NCI-H1417 (cell line): Measurements from ENCODE around the gene FAM89B.
"Not testable (repeated sequence)": the region's sequence is repeated elsewhere in the genome, so short reads cannot be mapped to it uniquely, and the experiment has no call there.

Experiments used
- DNase-seq, 3 experiments: peaks; one replicate each; lab custom pipeline; 2025; lab: John Stamatoyannopoulos, UW

The FAM89B gene

DNA sequence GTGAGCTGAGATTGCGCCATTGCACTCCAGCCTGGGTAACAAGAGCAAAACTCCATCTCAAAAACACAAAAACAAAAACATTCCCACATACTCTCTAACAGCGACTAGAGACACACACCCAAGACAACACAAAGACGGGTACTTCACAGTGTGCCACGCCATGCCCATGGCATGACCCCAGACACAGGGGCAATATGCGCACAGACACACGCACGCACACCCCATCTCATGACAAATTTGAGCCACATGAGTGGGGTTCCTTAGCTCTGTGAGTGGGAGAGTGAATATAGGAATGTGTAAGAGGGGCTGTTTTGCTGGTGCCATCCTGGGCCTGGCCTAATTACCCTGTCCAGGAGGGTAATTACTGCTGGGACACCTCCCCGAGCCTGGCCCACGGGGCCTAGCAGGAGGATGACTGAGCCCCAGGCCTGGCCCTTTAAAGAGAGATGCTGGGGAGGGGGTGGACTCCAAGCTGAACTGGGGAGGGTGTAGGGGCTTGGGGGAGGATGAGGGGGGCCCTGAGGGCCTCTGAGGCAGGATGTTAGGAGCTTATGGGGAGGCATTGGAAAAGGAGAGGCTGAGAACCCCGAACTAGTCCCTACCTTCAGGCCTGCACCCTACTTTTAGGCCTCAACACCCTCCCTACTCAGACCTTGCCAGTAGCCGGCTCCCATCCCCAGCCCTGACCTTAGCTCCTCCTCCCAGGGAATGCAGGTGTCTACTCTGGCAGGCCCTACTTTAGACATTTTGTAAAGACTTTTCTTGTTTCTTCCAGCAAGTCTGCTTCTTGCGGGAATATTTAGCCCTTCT is 15.7 kb upstream of the FAM89B start:
- no peak for DNase-seq

DNA sequence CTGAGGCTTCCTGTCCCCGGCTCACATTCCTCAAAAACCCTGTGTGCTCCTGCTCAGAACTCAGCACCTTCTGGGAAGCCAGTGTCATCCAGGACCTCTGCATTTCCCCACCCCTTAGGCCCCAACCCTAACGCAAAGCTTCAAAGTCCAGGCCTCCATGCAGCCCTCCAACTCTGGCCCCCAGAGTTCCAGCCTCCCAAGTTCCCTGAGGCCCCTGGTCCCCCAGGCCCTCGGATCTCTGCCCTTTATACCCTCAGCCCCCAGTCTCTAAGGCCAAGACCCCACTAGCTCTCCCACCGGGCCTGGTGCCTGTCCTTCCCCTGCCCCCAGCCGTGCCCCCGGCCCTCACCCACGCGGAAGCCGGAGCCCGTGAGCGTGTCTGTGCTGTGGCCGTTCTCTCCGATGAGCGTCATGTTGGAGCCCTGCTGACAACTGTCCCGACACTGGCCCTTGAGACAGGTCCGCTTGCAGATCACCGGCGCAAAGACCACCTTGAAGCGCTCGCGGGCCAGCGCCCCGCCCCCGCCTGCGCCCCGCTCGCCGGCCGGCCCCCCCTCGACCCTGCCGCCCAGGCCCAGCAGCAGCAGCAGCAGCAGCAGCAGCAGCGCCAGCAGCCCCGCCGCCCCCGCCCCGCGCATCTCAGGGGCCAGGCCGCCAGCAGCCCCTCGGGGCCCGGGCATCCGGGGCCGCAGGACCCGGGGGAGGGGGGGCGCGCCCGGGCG is 14.9 kb upstream of the FAM89B start:
- DNase-seq: peak in 2 of 3 experiments; percentile 51 to 62

DNA sequence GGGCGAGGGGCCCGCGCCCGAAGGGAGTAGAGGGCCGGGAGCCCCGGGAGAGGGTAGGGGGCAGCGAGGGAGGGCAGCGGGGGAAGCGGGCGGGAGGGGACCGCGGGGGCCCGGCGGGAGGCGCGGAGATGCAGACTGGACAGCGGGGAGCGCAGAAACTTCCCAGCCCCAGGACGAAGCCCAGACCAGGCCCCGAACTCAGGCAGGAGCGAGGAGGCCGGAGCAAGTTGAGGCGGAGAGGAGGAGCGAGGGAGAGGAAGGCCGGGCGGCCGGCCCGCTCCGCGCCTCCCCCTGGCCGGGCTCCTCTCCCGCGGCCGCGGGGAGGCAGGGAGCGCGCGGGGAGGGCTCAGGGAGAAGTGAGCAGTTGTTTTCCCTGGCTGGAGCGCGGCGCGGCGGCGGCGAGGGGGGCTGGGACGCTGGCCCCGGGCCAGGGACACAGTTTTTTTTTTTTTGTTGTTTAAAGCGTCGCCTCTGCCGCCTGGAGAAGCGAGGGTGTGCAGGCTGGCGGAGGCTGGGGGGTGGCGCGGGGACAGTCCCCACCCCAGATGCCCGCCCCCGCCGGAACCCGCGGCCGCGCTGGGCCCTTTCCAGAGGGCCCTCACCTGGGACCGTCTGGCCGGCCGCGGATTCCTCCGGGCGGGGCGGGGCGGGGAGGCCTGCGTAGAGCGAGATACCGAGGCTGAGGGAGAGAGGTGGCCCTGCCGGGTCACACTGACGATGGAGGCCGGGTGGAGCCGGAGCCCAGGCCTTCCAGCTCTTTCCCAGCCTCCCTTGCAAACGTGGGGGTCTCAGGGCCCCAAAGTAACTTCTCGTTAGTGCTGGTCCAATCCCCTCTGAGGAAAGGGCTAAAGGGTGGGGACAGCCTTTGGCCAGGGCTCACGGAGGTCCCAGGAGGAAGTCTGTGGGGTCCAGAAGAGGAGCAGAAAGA is 14.1 kb upstream of the FAM89B start, which contains the start of gene LTBP3:
TSS of gene LTBP3 (minus strand) at position 358 of the 928 bp plus-strand sequence. CDS start 400 bp downstream, outside the sequence.
- DNase-seq: peak; percentile 29 to 87 (median 75)

DNA sequence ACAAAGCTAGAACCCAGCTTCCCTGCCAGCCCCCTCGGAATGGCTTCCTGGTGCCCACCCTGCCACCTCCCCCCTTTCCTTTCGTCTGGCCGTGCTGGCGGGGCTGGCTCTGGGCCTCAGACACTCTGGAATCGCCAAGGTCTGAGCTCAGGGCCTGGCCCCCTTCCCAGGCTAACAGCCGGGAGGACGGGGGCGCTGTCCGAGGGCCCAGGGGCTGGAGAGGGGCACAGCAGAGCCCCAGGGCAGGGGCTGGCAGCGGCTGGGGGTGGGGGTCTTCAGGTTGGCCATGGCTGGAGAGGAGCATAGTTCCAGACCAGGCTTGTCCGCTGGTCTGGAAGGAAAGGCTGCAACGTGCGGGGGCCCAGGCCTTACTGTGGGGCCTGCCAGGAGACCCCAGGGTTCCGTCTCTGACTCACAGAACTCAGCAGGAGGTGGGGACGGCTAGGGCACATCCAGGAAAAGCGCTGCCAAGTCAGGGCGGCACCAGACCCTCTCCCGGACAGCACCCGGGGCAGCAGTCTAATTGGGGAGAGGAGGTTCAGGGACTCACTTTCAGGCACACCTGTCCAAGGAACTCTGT is 13.3 kb upstream of the FAM89B start:
- DNase-seq: peak in 2 of 3 experiments; percentile 42 to 51

DNA sequence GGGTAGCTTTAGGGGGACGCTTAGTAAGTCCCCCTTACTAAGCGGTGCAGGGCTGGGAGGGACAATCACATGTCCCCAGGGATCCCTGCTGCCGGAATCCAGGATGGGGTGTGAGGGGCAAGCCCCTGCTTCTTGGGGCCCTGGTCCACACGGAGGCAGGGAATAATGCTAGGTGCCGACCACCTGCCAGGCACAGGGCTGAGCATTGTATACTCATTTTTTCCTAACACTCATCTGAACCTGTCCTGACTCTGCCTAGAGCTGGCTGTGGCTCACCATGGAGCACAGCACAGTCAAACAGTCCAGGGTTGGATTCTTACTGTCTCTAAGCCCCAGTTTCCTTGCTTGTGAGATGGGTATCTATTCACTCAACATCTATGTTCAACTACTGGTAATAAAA is 12.8 kb upstream of the FAM89B start:
- DNase-seq: no peak

DNA sequence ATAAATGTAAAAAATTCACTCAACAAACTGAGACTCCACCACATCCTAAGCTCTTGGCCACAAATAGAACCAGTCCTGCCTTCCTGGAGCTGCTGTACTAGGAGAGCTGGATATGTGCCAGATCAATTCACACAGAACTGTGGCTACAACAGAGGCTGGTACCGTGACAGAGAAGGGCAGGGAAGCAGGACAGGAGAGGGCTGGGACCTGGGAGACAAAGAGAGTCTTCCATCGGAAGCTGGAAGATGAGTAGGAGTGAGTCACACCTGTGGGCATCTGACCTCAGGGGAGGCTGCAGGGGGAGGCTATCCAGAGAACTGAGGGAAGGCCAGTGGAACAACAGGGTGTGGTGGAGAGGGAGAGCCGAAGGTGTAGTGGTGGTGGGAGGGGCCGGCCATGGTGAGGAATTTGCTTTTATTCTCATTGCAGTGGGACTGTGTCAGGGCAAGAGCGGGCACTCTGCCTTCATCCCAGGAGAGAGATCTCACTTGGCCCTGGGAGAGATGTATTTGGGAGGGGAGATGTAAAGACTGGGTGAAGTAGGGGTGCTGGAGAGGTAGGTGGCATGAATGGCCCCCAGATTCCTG is 12.3 kb upstream of the FAM89B start:
- DNase-seq: peak; percentile 40 to 64 (median 46)

DNA sequence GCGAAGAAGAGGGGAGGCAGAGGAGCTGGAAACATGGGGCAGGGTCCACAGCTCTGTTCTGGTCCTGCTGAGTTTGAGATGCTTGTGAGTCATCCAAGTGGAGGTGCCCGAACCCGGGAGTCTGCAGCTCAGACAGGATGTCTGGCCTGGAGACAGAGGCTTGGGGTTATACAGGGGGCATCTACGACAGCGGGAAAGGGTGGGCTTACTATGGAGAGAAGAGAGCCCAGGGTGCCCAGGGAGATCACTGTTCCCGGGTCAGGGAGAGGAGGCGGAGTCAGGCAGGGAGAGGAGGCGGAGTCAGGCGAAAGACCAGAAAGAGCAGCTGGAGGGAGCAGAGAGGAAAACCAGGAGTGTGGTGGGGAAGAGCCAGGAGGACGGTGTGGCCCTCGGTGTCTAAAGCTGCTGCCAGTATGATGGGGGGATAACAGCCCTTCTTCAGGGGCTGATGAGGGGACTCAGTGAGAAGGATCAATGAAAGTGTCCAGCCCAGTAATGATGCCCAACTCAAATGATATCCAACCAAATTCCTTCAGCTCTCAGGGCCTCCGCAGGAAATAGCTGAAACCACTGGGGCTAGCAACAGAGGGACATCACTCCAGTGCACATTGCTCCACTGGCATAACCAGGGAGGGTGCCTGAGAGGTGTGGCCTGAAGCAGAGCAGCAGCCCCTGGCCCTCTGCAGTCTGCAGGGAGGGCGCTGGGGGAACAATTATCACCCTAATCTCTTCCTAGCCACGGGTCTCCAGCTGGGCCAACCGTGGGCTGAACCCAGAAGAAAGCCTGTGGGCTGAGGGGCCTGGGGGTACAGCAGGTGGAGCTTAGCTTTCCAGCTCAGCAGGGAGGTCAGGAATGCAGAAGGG is 11.6 kb upstream of the FAM89B start:
- DNase-seq: peak; percentile 19 to 67 (median 37)

DNA sequence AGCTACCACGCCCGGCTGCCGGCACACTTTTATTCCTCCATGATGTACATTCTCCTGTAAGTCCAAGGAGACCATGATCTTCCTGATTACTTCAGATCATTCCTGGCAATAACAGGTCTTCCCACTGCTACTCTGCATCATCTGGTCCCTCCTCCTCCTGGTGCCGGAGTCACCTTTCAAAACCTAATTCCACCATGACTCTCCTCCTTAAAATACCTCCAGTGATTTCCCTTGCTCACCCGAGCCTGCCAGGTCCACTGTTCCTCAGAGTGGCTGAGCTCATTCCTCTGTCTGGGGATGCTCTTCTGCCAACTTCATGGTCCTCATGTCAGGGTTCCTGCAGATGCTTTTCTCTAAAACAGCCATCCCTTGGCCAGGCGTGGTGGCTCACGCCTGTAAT is 10.3 kb upstream of the FAM89B start:
- no peak for DNase-seq

DNA sequence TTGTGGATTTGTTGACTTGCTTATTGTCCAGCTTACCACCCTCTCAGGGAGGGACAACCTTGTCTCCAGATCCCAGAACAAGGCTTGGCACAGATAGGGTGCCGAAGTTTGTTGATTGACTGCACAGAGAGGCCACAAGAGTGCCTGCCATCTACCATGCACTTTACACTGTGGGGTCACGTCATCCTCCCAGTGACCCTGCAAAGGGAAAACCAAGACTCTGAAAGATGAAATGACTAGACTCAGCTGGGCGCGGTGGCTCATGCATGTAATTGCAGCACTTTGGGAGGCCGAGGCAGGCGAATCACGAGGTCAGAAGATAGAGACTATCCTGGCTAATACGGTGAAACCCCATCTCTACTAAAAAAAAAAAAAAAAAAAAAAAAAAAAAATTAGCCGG is 9.6 kb upstream of the FAM89B start:
- DNase-seq: no peak

DNA sequence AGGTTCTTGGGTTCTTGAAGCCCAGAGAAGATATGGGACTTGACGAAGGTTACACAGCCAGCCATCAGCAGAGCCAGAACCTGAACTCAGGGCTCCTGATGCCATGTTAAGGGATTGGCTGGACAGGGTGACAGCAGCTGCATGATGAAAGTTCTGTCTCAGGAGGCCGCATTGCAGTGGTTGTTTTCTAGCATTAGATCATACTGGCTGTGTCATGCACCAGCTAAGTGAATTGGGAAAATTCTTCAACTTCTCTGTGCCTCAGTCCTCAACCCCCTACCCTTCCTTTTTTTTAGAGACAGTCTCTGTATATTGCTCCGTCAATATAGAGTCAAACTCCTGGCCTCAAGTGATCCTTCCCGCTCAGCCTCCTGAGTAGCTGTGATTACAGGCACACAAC is 8.7 kb upstream of the FAM89B start:
- DNase-seq: no peak

DNA sequence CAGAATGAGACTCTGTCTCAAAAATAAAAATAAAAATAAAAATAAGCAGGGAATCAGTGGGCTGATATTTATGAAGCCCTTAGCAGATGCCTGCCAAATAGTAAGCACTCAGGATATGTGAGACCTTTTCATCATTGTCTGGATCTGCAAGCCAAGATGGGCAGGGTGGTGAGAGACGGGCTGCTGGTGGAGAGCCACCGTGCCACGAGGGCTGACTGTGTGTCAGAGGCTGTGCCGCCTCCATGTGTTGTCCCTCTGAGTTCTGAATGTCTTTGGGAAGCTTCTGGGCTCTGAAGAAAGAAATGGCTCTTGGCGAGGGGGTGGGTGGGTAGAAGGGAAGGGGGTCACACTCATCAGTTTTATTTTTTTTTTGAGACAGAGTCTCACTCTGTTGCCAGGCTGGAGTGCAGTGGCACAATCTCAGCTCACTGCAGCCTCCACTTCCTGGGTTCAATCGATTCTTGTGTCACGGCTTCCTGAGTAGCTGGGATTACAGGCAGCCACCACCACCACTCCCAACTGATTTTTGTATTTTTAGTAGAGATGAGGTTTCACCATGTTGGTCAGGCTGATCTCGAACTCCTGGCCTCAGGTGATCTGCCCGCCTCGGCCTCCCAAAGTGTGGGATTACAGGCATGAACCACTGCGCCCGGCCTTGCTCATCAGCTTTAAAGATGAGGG is 7.3 kb upstream of the FAM89B start:
- not testable (repeated sequence) for DNase-seq

DNA sequence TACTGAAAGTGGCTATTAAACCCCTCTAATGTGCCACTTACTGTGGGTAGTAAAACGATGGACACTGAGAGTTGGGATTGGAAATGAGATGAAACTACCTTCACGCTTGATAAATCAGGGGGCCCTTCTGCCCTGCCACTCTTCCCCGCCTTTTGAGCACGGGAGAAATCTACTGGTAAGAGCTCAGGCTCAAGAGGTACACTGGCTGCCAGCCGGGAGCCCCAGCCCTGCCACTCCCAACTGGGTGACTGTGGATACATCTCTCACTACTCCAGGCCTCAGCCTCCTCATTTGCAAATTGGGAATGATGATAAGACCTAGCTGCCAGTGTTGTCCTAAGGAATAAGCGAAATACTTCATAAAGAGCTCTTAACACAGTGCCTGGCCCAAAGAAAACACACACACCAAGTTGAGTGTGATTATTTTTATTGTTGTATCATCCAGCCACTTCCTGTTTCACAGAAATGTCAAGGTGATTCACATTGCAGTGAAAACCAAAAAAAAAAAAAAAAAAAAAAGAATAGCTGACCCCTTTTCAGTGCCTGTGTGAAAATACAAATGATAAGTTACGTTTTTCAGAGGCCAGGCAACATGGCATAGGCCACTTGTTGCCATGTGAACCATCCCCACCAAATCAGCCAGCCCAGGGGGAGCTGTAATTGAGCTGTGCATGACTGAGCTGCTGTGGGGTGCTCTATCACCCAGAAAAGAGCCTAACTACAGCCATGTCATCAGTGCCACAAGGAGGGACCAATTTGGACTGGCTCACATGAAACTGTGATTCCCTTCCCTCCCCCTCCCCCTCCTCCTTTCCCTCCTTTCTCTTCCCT is 6.5 kb upstream of the FAM89B start:
- peak in 1 of 3 experiments; percentile 81 for DNase-seq

DNA sequence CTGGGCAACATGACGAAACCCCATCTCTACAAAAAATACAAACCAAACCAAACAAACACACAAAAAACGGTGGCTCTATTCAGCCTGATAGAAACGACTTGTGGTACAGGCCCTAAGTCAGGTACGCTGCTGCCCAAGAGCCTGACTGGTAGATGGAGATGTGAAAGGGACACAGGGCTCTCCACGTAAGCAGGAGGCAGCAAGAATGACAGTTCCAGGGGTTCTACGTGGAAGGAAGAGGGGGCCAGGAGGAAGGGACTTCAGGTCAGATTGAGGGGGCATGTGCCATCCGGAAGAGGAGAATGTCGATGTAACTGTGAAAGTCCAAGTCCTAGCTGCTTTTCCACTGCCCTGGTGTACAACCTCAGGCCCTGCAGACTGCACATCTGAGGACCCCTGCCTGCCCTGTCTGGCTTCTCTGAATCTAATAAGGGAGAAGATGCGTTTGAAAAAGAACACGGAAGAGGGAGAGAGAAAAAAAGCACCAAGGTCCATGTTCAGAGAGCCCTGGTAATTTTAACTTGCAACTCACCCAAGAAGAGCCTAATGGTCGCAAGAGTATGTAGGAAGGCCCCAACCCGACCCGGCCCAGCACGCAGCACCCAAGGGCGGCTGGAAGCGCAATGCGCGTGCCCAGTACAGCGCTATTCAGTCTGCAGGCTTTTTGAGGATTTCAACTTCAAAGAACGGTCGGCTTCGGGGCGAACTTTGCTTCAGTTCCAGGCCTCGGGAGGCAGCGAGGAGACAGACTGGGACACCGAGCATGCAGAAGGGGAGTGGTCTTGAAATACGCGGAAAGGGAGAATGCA is 3.0 kb upstream of the FAM89B start:
- peak in 1 of 3 experiments; percentile 59 for DNase-seq

DNA sequence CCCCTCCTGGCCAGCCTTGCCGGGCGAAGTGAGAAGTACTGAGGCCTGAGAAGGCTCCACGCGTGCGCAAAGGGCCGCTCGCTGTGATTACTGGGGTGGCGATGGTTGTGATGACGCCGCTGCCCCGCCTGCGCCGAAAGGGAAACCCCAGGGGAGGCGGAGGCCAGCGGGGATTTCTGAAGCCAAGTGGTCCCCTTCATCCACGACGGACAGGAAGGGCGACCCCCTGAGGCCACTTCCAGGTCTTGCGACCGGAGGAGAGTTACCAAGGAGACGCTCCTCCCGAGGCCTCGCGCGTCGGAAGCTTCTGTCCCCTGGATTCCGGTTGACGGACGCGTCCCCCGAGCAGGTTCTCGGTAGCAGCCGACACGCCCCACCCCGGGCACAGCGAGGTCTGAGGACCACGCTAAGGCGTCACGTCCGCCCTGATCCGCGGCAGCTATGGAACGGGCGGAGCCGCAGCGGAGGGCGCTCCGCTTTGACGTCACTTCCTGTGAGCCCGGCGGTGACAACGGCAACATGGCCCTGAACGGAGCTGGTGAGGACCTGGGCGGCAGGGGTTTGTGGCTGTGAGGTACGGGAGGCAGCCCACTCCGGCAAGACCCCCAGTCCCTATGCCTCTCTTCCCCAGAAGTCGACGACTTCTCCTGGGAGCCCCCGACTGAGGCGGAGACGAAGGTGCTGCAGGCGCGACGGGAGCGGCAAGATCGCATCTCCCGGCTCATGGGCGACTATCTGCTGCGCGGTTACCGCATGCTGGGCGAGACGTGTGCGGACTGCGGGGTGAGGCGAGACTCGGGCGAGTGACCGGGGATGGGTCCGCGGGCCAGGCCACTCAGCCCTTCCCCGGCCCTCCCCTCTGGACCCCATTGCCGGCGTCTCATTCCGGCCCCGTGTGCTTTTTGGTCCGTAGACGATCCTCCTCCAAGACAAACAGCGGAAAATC is 2.1 kb upstream of the FAM89B start, which contains the start of gene ZNRD2:
TSS of gene ZNRD2 (plus strand) at position 505 of the 946 bp plus-strand sequence. CDS start at position 520, 15 bp downstream.
- DNase-seq: peak; percentile 96 to 99 (median 98)

DNA sequence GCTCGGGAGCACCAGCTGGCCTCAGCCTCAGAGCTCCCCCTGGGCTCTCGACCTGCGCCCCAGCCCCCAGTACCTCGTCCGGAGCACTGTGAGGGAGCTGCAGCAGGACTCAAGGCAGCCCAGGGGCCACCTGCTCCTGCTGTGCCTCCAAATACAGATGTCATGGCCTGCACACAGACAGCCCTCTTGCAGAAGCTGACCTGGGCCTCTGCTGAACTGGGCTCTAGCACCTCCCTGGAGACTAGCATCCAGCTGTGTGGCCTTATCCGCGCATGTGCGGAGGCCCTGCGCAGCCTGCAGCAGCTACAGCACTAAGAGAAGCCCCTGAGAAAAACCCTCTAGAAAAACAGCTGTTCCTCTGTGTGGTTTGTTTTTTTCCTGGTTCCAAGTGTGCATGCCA is 918 bp upstream of the FAM89B start:
- no peak for DNase-seq

DNA sequence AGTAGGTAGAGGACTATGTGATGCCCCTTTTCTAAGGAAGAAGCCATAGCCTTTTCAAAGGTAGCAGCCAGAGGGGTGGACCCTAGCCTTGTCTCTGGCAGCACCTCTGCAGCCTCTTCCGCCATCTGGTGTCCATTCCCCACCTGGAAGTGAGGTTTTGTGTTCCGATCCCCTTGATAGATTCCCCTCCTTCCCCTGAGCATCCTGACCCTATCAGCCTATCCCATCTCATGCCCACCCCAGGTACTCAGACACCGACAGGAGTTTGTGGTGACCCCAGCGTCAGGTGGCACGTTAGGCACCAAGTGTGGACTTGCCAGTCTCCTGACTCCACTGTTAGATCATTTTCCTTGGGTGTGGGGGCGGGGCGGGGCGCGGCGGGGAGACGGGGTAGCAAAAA is 398 bp upstream of the FAM89B start:
- no peak for DNase-seq
